Activated T-cell treated with anti-CD3 and anti-CD28 coated beads, Interleukin-2, amount 50 U/mL, for 24 hours (primary cell): Measurements from ENCODE around the gene KLRD1.
"Not testable (repeated sequence)": the region's sequence is repeated elsewhere in the genome, so short reads cannot be mapped to it uniquely, and the experiment has no call there.

Source experiments
- DNase-seq: peaks from one replicate; pipeline ENCODE4 v3.0.0-alpha.2; 2020
- H3K27ac Mint-ChIP-seq: 2 replicates; pipeline ENCODE4 v1.8.0; 2020; ENCODE audit warnings: mild to moderate bottlenecking, mixed read lengths
- H3K27me3 Mint-ChIP-seq: 2 replicates; pipeline ENCODE4 v1.8.0; 2020; ENCODE audit warnings: mixed read lengths
- H3K36me3 Mint-ChIP-seq: 2 replicates; pipeline ENCODE4 v1.8.0; 2020; ENCODE audit warnings: low read depth, mixed read lengths
- H3K4me1 Mint-ChIP-seq: 2 replicates; pipeline ENCODE4 v1.8.0; 2020; ENCODE audit warnings: low read depth, mixed read lengths
- H3K4me3 Mint-ChIP-seq: 2 replicates; pipeline ENCODE4 v1.8.0; 2020; ENCODE audit warnings: mild to moderate bottlenecking, moderate library complexity, mixed read lengths
- H3K9me3 Mint-ChIP-seq: 2 replicates; pipeline ENCODE4 v1.8.0; 2020; ENCODE audit warnings: mixed read lengths

The KLRD1 gene

GRCh38 chr12:10369557-10370415 is 62.1 kb downstream of the KLRD1 start:
- H3K4me1 Mint-ChIP-seq, result peaks cover 61% of the 10 kb centered on the region
- peaks cover 58% of the 10 kb centered on the region for H3K36me3 Mint-ChIP-seq
- peak overlapping the region; percentile 90 for H3K27ac Mint-ChIP-seq
- H3K27me3 Mint-ChIP-seq, result no peaks in the 10 kb centered on the region
- DNase-seq, result peak; percentile 28
- peak overlapping the region; percentile 28 for H3K4me3 Mint-ChIP-seq
- H3K9me3 Mint-ChIP-seq, result peaks cover 7% of the 10 kb centered on the region

- H3K4me3 Mint-ChIP-seq, result not testable (repeated sequence)
- Mint-ChIP-seq H3K36me3 (peaks cover 68% of the 10 kb centered on the region), H3K27ac (peak overlapping the region; percentile 85)
Observed at GRCh38 chr12:10371893-10372535, 64.3 kb downstream of the KLRD1 start.

GRCh38 chr12:10372559-10372958 is 64.9 kb downstream of the KLRD1 start:
- Mint-ChIP-seq H3K4me1 (peaks cover 66% of the 10 kb centered on the region), H3K4me3 (no peak overlapping the region), H3K9me3 (peaks cover 6% of the 10 kb centered on the region), H3K36me3 (peaks cover 67% of the 10 kb centered on the region), H3K27ac (peak overlapping the region; percentile 74), H3K27me3 (no peaks in the 10 kb centered on the region)
- DNase-seq, result peak; percentile 34

More at GRCh38 chr12:10371893-10372535, 64.3 kb downstream of the KLRD1 start:
- not testable (repeated sequence) for H3K9me3 Mint-ChIP-seq, H3K27me3 Mint-ChIP-seq, DNase-seq
- peaks cover 70% of the 10 kb centered on the region for H3K4me1 Mint-ChIP-seq

- DNase-seq, result no peak
- H3K36me3 Mint-ChIP-seq, result peaks cover 66% of the 10 kb centered on the region
- H3K27me3 Mint-ChIP-seq, result no peaks in the 10 kb centered on the region
- H3K27ac Mint-ChIP-seq, result peak overlapping the region; percentile 81
- peak overlapping the region; percentile 39 for H3K4me3 Mint-ChIP-seq
- H3K9me3 Mint-ChIP-seq, result no peaks in the 10 kb centered on the region
- H3K4me1 Mint-ChIP-seq, result peaks cover 64% of the 10 kb centered on the region
Observed at GRCh38 chr12:10374624-10375018, 67.0 kb downstream of the KLRD1 start.

- Mint-ChIP-seq H3K4me1 (peaks cover 51% of the 10 kb centered on the region), H3K4me3 (peak overlapping the region; percentile 15), H3K36me3 (peaks cover 58% of the 10 kb centered on the region), H3K27ac (peak overlapping the region; percentile 86)
- DNase-seq, result peak; percentile 29
- not testable (repeated sequence) for H3K9me3 Mint-ChIP-seq, H3K27me3 Mint-ChIP-seq
Observed at GRCh38 chr12:10378737-10379136, 71.1 kb downstream of the KLRD1 start.
